Measurements from ENCODE around the gene ZNF524. TPM values are rescaled to one million over a fixed set of nuclear protein-coding genes. Genes with fewer than 3 reads are reported as not detected.
A peak's percentile ranks its signal among the peaks of the same experiment; 100 is the strongest.

Gene ZNF524
- total RNA-seq, 1 experiment from 2014 or later: 5.5 TPM

DNA sequence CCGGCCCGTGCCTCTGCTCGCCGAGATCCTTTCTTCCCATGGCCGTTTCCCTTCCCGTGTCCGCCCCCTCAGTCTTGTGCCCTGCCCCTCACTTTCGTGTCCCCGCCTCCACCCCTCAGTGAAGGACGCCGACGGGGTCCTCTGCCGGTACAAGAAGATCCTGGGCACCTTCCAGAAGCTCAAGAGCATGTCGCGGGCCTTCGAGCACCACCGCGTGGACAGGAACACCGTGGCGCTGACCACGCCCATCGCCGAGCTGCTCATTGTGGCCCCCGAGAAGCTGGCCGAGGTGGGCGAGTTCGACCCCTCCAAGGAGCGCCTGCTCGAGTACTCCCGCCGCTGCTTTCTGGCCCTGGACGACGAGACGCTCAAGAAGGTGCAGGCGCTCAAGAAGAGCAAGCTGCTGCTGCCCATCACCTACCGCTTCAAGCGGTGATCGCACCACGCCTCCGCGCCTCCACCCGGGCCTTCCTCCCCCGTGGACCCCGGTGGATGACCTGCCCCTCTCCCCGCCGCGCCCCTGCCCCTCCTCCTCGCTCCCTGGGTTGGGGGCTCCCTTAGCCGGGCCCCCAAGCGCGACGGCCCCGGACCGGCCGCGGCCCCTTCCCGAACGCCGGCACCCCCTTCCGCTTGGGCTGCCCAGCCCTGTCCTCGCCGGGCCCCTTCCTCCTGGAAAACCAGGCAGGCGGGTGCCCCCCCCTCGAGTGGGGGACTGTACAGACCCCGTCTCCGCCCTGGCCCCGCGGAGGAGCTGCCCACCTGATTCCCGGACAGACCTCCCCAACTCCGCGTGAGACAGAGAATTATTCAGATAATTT, 52.4 kb downstream of the ZNF524 start:
- DNase-seq (ENCODE audit: low spot score) (peak; percentile 47), ATAC-seq (no peak)
- Mint-ChIP-seq H3K27ac (peak overlapping the region; percentile 79), H3K27me3 (ENCODE audit: low read depth) (peaks cover 3% of the 10 kb centered on the region; the same call in 1 of the 2 replicates), H3K9me3 (no peaks in the 10 kb centered on the region), H3K36me3 (peaks cover 11% of the 10 kb centered on the region), H3K4me1 (peaks cover 27% of the 10 kb centered on the region), H3K4me3 (peak overlapping the region; percentile 93)
- ChIA-PET POLR2A (interaction anchor here (0.6 to 1.5 kb wide), 5 partner anchors 11 to 589 kb away, joined by 3 to 9 read pairs (median 5); partner anchors contain the start of gene RDH13), CTCF (interaction anchor here (0.6 to 2.2 kb wide), 40 partner anchors 10 to 1189 kb away, joined by 3 to 41 read pairs (median 4); partner anchors contain the start of genes EPN1, FIZ1, ISOC2 and LENG9)
- TF ChIP-seq ELF4 (CRISPR knock-in tag; IDR thresholded peaks at IDR 0.05; ENCODE audit: low read depth) (no peak), EMX1 (CRISPR knock-in tag; IDR thresholded peaks at IDR 0.05) (no peak), JAZF1 (CRISPR knock-in tag; IDR thresholded peaks at IDR 0.05) (no peak), FOXJ3 (CRISPR knock-in tag; IDR thresholded peaks at IDR 0.05; ENCODE audit: borderline replicate concordance) (no peak), ZNF138 (CRISPR knock-in tag; conservative IDR thresholded peaks at IDR 0.05) (no peak), MXD4 (CRISPR knock-in tag; IDR thresholded peaks at IDR 0.05; ENCODE audit: borderline replicate concordance) (no peak), SP1 (CRISPR knock-in tag; conservative IDR thresholded peaks at IDR 0.05) (no peak), NR1H2 (CRISPR knock-in tag; IDR thresholded peaks at IDR 0.05) (no peak), OVOL2 (CRISPR knock-in tag; IDR thresholded peaks at IDR 0.05; ENCODE audit: borderline replicate concordance) (no peak), FOXK1 (CRISPR knock-in tag; IDR thresholded peaks at IDR 0.05) (no peak), MYBL2 (CRISPR knock-in tag; IDR thresholded peaks at IDR 0.05) (no peak)
- TF ChIP-seq, protein P1, sequence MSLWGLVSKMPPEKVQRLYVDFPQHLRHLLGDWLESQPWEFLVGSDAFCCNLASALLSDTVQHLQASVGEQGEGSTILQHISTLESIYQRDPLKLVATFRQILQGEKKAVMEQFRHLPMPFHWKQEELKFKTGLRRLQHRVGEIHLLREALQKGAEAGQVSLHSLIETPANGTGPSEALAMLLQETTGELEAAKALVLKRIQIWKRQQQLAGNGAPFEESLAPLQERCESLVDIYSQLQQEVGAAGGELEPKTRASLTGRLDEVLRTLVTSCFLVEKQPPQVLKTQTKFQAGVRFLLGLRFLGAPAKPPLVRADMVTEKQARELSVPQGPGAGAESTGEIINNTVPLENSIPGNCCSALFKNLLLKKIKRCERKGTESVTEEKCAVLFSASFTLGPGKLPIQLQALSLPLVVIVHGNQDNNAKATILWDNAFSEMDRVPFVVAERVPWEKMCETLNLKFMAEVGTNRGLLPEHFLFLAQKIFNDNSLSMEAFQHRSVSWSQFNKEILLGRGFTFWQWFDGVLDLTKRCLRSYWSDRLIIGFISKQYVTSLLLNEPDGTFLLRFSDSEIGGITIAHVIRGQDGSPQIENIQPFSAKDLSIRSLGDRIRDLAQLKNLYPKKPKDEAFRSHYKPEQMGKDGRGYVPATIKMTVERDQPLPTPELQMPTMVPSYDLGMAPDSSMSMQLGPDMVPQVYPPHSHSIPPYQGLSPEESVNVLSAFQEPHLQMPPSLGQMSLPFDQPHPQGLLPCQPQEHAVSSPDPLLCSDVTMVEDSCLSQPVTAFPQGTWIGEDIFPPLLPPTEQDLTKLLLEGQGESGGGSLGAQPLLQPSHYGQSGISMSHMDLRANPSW (CRISPR knock-in tag; conservative IDR thresholded peaks at IDR 0.05; ENCODE audit: low read depth): no peak
- TF ChIP-seq, protein P2, sequence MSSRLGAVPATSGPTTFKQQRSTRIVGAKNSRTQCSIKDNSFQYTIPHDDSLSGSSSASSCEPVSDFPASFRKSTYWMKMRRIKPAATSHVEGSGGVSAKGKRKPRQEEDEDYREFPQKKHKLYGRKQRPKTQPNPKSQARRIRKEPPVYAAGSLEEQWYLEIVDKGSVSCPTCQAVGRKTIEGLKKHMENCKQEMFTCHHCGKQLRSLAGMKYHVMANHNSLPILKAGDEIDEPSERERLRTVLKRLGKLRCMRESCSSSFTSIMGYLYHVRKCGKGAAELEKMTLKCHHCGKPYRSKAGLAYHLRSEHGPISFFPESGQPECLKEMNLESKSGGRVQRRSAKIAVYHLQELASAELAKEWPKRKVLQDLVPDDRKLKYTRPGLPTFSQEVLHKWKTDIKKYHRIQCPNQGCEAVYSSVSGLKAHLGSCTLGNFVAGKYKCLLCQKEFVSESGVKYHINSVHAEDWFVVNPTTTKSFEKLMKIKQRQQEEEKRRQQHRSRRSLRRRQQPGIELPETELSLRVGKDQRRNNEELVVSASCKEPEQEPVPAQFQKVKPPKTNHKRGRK (CRISPR knock-in tag; IDR thresholded peaks at IDR 0.05; ENCODE audit: borderline replicate concordance): no peak
- TF ChIP-seq, protein P3, sequence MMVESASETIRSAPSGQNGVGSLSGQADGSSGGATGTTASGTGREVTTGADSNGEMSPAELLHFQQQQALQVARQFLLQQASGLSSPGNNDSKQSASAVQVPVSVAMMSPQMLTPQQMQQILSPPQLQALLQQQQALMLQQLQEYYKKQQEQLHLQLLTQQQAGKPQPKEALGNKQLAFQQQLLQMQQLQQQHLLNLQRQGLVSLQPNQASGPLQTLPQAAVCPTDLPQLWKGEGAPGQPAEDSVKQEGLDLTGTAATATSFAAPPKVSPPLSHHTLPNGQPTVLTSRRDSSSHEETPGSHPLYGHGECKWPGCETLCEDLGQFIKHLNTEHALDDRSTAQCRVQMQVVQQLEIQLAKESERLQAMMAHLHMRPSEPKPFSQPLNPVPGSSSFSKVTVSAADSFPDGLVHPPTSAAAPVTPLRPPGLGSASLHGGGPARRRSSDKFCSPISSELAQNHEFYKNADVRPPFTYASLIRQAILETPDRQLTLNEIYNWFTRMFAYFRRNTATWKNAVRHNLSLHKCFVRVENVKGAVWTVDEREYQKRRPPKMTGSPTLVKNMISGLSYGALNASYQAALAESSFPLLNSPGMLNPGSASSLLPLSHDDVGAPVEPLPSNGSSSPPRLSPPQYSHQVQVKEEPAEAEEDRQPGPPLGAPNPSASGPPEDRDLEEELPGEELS (CRISPR knock-in tag; IDR thresholded peaks at IDR 0.05): no peak
- TF ChIP-seq, protein P4, sequence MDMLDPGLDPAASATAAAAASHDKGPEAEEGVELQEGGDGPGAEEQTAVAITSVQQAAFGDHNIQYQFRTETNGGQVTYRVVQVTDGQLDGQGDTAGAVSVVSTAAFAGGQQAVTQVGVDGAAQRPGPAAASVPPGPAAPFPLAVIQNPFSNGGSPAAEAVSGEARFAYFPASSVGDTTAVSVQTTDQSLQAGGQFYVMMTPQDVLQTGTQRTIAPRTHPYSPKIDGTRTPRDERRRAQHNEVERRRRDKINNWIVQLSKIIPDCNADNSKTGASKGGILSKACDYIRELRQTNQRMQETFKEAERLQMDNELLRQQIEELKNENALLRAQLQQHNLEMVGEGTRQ (CRISPR knock-in tag; IDR thresholded peaks at IDR 0.05): no peak
- TF ChIP-seq, protein P5, sequence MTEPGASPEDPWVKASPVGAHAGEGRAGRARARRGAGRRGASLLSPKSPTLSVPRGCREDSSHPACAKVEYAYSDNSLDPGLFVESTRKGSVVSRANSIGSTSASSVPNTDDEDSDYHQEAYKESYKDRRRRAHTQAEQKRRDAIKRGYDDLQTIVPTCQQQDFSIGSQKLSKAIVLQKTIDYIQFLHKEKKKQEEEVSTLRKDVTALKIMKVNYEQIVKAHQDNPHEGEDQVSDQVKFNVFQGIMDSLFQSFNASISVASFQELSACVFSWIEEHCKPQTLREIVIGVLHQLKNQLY (CRISPR knock-in tag; IDR thresholded peaks at IDR 0.05): no peak

Other genes starting within 250 kb of the ZNF524 start
- 4.1 to 8.0 TPM (median 4.3 TPM) in 3 replicates for gene COX6B2, start 245.6 kb upstream of the ZNF524 start, total RNA-seq (2021)
- gene GARIN5B, start 237.0 kb upstream of the ZNF524 start, total RNA-seq (2021): 0.07 to 0.09 TPM in 2 of 3 replicates, not detected in the other
- gene IL11, start 229.8 kb upstream of the ZNF524 start, total RNA-seq (2021): 1.2 to 1.8 TPM (median 1.6 TPM) in 3 replicates
- gene TMEM190, start 223.5 kb upstream of the ZNF524 start, total RNA-seq (2021): 0.33 to 2.6 TPM (median 0.82 TPM) in 3 replicates
- gene TMEM238, start 216.0 kb upstream of the ZNF524 start, total RNA-seq (2021): 5.8 to 8.3 TPM (median 6.5 TPM) in 3 replicates
- 2,505 to 2,895 TPM (median 2,837 TPM) in 3 replicates for gene RPL28, start 214.4 kb upstream of the ZNF524 start, total RNA-seq (2021)
- 442 to 516 TPM (median 467 TPM) in 3 replicates for gene UBE2S, start 192.5 kb upstream of the ZNF524 start, total RNA-seq (2021)
- gene SHISA7, start 157.0 kb upstream of the ZNF524 start, total RNA-seq (2021): 0.79 to 0.94 TPM (median 0.87 TPM) in 3 replicates
- 96.3 to 96.6 TPM (median 96.4 TPM) in 3 replicates for gene ISOC2, start 138.6 kb upstream of the ZNF524 start, total RNA-seq (2021)
- gene C19orf85, start 135.5 kb upstream of the ZNF524 start, total RNA-seq (2021): 2.1 to 2.5 TPM (median 2.2 TPM) in 3 replicates
- 14.0 to 23.6 TPM (median 17.8 TPM) in 3 replicates for gene ZNF628, start 123.7 kb upstream of the ZNF524 start, total RNA-seq (2021)
- gene NAT14, start 115.1 kb upstream of the ZNF524 start, total RNA-seq (2021): 71.9 to 87.7 TPM (median 74.8 TPM) in 3 replicates
- gene SSC5D, start 111.9 kb upstream of the ZNF524 start, total RNA-seq (2021): 1.8 to 2.9 TPM (median 2.5 TPM) in 3 replicates
- gene SBK2, start 63.2 kb upstream of the ZNF524 start, total RNA-seq (2021): 5.2 to 6.4 TPM (median 5.8 TPM) in 3 replicates
- 0.90 to 1.3 TPM (median 1.1 TPM) in 3 replicates for gene SBK3, start 54.7 kb upstream of the ZNF524 start, total RNA-seq (2021)
- 29.7 to 30.4 TPM (median 30.0 TPM) in 3 replicates for gene ZNF579, start 19.4 kb upstream of the ZNF524 start, total RNA-seq (2021)
- gene FIZ1, start 771 bp upstream of the ZNF524 start, total RNA-seq (2021): 20.1 to 22.7 TPM (median 20.6 TPM) in 3 replicates
- gene ZNF865, start 5.4 kb downstream of the ZNF524 start, total RNA-seq (2021): 18.5 to 21.7 TPM (median 19.0 TPM) in 3 replicates
- gene ZNF784, start 24.3 kb downstream of the ZNF524 start, total RNA-seq (2021): 9.9 to 12.1 TPM (median 11.4 TPM) in 3 replicates
- gene ZNF580, start 40.7 kb downstream of the ZNF524 start, total RNA-seq (2021): 31.3 to 33.5 TPM (median 32.0 TPM) in 3 replicates
- 94.6 to 100 TPM (median 99.5 TPM) in 3 replicates for gene ZNF581, start 43.4 kb downstream of the ZNF524 start, total RNA-seq (2021)
- 21.1 to 24.8 TPM (median 24.8 TPM) in 3 replicates for gene CCDC106, start 47.9 kb downstream of the ZNF524 start, total RNA-seq (2021)
- gene U2AF2, start 54.7 kb downstream of the ZNF524 start, total RNA-seq (2021): 249 to 302 TPM (median 249 TPM) in 3 replicates
- gene EPN1, start 74.9 kb downstream of the ZNF524 start, total RNA-seq (2021): 227 to 234 TPM (median 227 TPM) in 3 replicates
- gene NLRP9, start 138.1 kb downstream of the ZNF524 start, total RNA-seq (2021): not detected in 3 replicates
- gene RFPL4A, start 158.8 kb downstream of the ZNF524 start, total RNA-seq (2021): not detected in 3 replicates
- not detected in 3 replicates for gene RFPL4AL1, start 168.8 kb downstream of the ZNF524 start, total RNA-seq (2021)
- gene NLRP11, start 231.7 kb downstream of the ZNF524 start, total RNA-seq (2021): not detected in 3 replicates
- not detected in 3 replicates for gene NLRP4, start 236.3 kb downstream of the ZNF524 start, total RNA-seq (2021)

Measured in WTC11 (cell line).